ENCODE results near the gene THG1L.

THG1L gene

DNA sequence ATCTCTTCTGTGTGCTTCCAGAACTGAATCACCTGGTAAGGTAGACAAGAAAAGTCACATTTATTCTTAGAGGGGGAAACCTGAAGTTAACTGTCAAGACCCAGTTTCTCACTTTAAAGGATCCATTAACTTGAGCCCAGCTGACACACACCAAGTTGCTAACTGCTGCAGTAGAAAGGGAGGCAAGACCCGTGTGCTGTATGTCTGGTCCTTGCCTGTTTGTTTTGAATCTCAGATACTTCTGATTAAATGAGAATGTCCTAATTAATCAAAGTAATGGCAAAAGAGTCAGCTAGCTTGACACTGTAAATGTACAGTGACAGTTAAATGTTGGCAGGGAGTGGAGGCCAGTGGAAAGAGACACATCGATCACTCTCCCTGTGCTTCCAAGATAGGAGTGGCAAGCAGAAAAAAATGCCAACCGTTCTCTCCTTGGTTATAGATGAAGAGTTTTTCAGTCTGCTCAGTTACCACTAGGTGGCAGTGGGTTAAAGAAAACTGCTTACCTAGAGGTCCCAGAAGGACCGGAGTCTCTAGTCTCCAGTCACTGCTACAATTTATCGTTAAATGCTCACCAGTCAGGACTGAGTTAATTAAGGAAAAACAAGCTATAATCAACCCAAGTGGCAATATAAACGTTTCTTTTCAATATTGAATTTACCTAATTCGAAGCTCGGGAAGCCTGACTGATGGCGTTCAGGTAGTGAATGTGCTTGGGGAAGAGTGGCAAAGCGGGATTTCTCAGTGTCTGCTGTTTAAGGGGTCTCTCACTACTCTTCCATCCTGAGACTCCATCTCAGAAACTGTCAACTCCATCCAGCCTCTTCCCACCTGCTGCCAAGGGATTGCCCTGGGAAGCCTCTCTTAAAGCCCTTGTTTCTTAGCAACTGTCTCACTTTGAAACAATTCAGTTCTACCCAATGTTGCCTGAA, 30.7 kb downstream of the THG1L start:
- no peak for DNase-seq

DNA sequence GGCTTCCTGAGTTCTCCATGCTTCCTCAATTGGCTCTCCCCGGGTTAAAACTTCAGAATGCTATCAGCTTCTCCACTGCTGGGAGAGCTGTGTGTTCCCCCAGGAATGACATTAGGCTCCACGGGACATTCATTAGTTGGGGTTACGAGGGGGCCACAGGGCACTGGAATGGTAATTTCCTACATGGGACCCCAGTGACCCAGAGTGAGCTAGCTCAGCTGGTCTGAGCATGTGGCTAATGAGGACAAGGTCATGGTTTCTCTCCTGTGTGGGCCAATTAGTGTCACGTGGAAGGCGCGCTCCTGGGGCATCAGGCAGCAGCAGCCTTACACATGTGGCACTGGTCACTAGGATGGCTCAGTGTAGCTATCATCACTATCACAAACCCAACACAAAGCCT, 33.3 kb downstream of the THG1L start:
- no peak for DNase-seq

GRCh38 chr5:157766442-157766841, 35.2 kb downstream of the THG1L start:
- DNase-seq = no peak

GRCh38 chr5:157766902-157767301, 35.7 kb downstream of the THG1L start:
- no peak for DNase-seq

DNA sequence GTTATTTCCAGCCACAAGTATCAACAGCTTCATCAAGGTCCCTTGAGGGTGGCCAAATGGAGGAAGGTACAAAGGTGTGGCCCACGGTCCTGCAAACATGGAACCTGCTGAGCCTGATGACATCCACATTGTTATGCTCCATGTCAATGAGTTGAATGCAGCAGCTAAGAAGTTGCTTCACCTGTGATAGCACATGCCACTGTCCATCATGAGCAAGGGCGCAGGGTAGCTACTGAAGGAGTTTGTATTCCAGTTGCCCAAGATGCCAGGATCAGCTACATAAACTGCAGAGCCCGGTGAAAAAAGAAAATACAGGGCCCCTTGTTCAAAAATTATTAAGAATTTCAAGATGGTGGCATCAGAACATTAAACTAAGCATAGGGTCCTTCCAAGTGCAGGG, 36.5 kb downstream of the THG1L start:
- no peak for DNase-seq

DNA sequence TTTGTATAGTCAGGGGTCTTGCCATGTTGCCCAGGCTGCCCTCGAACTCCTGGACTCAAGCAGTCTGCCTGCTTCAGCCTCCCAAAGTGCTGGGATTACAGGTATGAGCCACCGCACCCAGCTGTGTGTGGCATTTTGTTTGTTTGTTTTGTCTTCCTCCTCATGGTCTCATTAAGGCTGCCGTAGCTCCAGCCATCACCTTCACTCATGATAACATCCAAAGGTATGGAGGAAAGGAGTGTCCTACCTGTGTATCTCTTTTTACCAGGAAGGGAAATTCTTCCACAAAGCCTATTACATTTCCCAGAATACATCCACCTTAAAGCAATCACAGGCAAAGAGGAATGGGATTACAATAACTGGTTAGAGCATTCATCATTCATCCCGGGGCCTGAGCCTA, 39.4 kb downstream of the THG1L start:
- DNase-seq = no peak

DNA sequence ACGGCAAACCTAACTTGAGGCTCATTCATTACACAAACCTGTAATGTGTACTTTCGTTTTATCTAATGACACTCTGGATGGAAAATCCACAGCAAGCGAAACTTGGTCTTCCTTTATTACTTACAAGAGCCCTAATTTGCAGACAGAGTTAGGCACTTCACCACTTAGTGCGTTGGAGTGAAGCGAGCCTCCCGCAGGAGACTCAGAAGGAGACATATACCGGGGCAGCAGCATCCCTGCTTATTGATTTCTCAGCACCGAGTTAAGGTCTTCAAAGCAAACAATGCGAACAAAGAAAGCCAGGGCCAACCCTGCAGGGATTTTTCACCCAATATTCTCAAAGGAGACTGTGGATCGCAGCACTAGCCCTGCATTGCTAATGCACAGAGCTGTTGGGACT, 40.9 kb downstream of the THG1L start:
- DNase-seq = no peak

DNA sequence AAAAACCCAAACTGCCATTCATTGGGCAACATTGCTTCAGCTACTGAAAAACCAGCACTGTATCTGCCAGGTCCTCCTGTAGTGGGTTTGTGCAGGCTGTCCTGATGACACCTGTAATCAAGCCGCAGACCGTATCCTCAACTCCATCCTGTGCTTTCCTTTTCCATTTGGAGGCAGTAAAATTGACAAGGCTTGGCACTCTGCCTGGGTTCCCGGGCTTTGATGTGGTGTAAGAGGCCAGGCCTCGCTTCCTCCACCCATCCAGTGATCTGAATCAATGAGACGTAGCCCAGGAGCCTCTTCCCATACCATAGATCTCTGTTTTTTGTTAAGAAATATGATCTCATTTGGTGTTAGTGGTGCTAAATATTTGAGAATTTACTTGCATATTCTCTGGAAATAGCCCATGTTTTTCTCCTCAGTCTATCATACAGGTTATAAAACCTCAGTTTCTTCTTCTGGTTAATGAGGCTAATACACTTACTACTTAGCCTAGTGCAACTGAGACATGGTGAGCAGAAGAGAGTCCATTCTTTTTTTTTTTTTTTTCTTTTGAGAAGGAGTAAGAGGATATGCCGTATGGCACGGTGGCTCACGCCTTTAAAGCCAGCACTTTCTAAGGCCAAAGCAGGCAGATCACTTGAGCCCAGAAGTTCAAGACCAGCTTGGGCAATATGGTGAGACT, 47.0 kb downstream of the THG1L start:
- no peak for DNase-seq

DNA sequence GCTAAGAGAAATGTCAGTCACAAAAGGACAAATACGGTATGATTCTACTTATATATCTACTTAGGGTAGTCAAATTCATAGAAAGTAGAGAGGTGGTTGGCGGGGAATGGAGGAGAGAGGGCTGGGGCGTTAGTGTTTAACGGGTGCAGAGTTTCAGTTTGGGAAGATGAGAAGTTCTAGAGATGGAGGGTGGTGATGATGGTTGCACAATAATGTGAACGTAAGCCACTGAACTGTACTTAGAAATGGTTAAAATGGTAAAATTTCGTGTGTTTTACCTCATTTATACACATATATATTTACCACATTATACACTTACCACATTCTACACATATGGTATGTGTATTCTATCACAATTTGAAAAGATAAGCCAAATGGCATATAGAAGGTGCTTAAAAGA, 48.0 kb downstream of the THG1L start:
- DNase-seq = no peak

GRCh38 chr5:157785801-157786200, 54.6 kb downstream of the THG1L start:
- DNase-seq = no peak

All from right forelimb (tissue), 1 donor.